Osteocyte (in vitro differentiated cells): ENCODE measurements around the gene GIPC1. TPM values are rescaled to one million over a fixed set of nuclear protein-coding genes. Genes with fewer than 3 reads are reported as not detected.

Experiments used
- DNase-seq: peaks from one replicate; pipeline ENCODE4 v3.0.0; 2021; ENCODE audit warnings: mixed read lengths; ENCODE audit not compliant: unreplicated experiment; ENCODE audit errors: extremely low spot score
- H3K27ac Mint-ChIP-seq: one replicate; pipeline ENCODE4 v1.8.0; 2021; ENCODE audit warnings: mild to moderate bottlenecking, mixed read lengths; ENCODE audit not compliant: unreplicated experiment
- H3K27me3 Mint-ChIP-seq: one replicate; pipeline ENCODE4 v1.8.0; 2021; ENCODE audit warnings: mixed read lengths; ENCODE audit not compliant: unreplicated experiment
- H3K36me3 Mint-ChIP-seq: one replicate; pipeline ENCODE4 v1.8.0; 2021; ENCODE audit warnings: mixed read lengths; ENCODE audit not compliant: unreplicated experiment
- H3K4me1 Mint-ChIP-seq: one replicate; pipeline ENCODE4 v1.8.0; 2021; ENCODE audit warnings: mixed read lengths; ENCODE audit not compliant: unreplicated experiment
- H3K4me3 Mint-ChIP-seq: one replicate; pipeline ENCODE4 v1.8.0; 2021; ENCODE audit warnings: mild to moderate bottlenecking, moderate library complexity, mixed read lengths; ENCODE audit not compliant: unreplicated experiment
- H3K9me3 Mint-ChIP-seq: one replicate; pipeline ENCODE4 v1.8.0; 2021; ENCODE audit warnings: mixed read lengths; ENCODE audit not compliant: unreplicated experiment
- CTCF ChIP-seq: fragments of 200-600 bp; sonication (generic); IDR thresholded peaks from 2 replicates; pipeline ENCODE4 v1.5.0; 2021; ENCODE audit warnings: antibody characterized with exemption, mild to moderate bottlenecking, moderate library complexity
- total RNA-seq: library from RNA; stranded (reverse); gene quantifications from 2 replicates; pipeline ENCODE4 v1.2.1, GENCODE V29; 2021

The GIPC1 gene
- total RNA-seq, 1 donor from 2014 or later: 89.0 TPM

GRCh38 chr19:14525729-14526128 is 29.8 kb upstream of the GIPC1 start:
- H3K27ac Mint-ChIP-seq: no peak overlapping the region
- no peaks in the 10 kb centered on the region for H3K27me3 Mint-ChIP-seq
- no peak overlapping the region for H3K4me3 Mint-ChIP-seq

GRCh38 chr19:14520543-14520942 is 24.6 kb upstream of the GIPC1 start:
- no peak for TF ChIP-seq CTCF
- no peak overlapping the region for H3K27ac Mint-ChIP-seq
- H3K4me3 Mint-ChIP-seq: no peak overlapping the region
- peaks cover 22% of the 10 kb centered on the region for H3K4me1 Mint-ChIP-seq
- no peak for DNase-seq
- peaks cover 12% of the 10 kb centered on the region for H3K36me3 Mint-ChIP-seq
- H3K9me3 Mint-ChIP-seq: no peaks in the 10 kb centered on the region
- H3K27me3 Mint-ChIP-seq: no peaks in the 10 kb centered on the region

More at GRCh38 chr19:14525729-14526128, 29.8 kb upstream of the GIPC1 start:
- no peaks in the 10 kb centered on the region for H3K36me3 Mint-ChIP-seq
- TF ChIP-seq CTCF: no peak
- no peak for DNase-seq
- no peaks in the 10 kb centered on the region for H3K9me3 Mint-ChIP-seq
- peaks cover 12% of the 10 kb centered on the region for H3K4me1 Mint-ChIP-seq

GRCh38 chr19:14519860-14520407 is 24.0 kb upstream of the GIPC1 start:
- H3K4me3 Mint-ChIP-seq: peak overlapping the region; percentile 49
- no peaks in the 10 kb centered on the region for H3K27me3 Mint-ChIP-seq
- no peak for TF ChIP-seq CTCF
- no peak for DNase-seq
- peaks cover 28% of the 10 kb centered on the region for H3K4me1 Mint-ChIP-seq
- no peaks in the 10 kb centered on the region for H3K9me3 Mint-ChIP-seq
- H3K36me3 Mint-ChIP-seq: peaks cover 18% of the 10 kb centered on the region
- H3K27ac Mint-ChIP-seq: peak overlapping the region; percentile 79

GRCh38 chr19:14519245-14519859 is 23.4 kb upstream of the GIPC1 start:
- H3K4me1 Mint-ChIP-seq: peaks cover 33% of the 10 kb centered on the region
- no peak for TF ChIP-seq CTCF
- H3K27ac Mint-ChIP-seq: peak overlapping the region; percentile 90
- H3K27me3 Mint-ChIP-seq: no peaks in the 10 kb centered on the region
- no peaks in the 10 kb centered on the region for H3K9me3 Mint-ChIP-seq
- H3K36me3 Mint-ChIP-seq: peaks cover 24% of the 10 kb centered on the region
- no peak for DNase-seq
- H3K4me3 Mint-ChIP-seq: peak overlapping the region; percentile 49

- Mint-ChIP-seq H3K27me3 (no peaks in the 10 kb centered on the region), H3K27ac (peak within 1 kb of the TSS; percentile 96), H3K9me3 (no peaks in the 10 kb centered on the region), H3K4me3 (peak within 1 kb of the TSS; percentile 91), H3K36me3 (peaks cover 24% of the 10 kb centered on the region), H3K4me1 (peaks cover 35% of the 10 kb centered on the region)
- TF ChIP-seq CTCF: no peak
- DNase-seq: peak; percentile 93
Measured at GRCh38 chr19:14517840-14518505, 22.0 kb upstream of the GIPC1 start, which contains the start of gene DNAJB1. DNAJB1 (minus strand) TSS chr19:14518397; CDS start chr19:14518349, 48 bp downstream.
